Nephron progenitor cell (in vitro differentiated cells): ENCODE measurements around the gene SUSD4.

Source experiments
- DNase-seq: peaks from one replicate; pipeline ENCODE4 v3.0.0; 2021
- H3K27ac Mint-ChIP-seq: 2 replicates; pipeline ENCODE4 v1.8.0; 2021; ENCODE audit warnings: mild to moderate bottlenecking, moderate library complexity, mixed read lengths
- H3K27me3 Mint-ChIP-seq: 2 replicates; pipeline ENCODE4 v1.8.0; 2021; ENCODE audit warnings: mild to moderate bottlenecking, low read depth, mixed read lengths; ENCODE audit not compliant: poor library complexity
- H3K36me3 Mint-ChIP-seq: 2 replicates; pipeline ENCODE4 v1.8.0; 2021; ENCODE audit warnings: low read depth, mixed read lengths
- H3K4me1 Mint-ChIP-seq: 2 replicates; pipeline ENCODE4 v1.8.0; 2021; ENCODE audit warnings: mixed read lengths
- H3K4me3 Mint-ChIP-seq: 2 replicates; pipeline ENCODE4 v1.8.0; 2021; ENCODE audit warnings: mild to moderate bottlenecking, moderate library complexity, mixed read lengths
- H3K9me3 Mint-ChIP-seq: 2 replicates; pipeline ENCODE4 v1.8.0; 2021; ENCODE audit warnings: mild to moderate bottlenecking, moderate library complexity, mixed read lengths
- CTCF ChIP-seq: fragments of 200-600 bp; sonication (generic); IDR thresholded peaks from 2 replicates; pipeline ENCODE4 v1.5.0; 2021; ENCODE audit warnings: antibody characterized with exemption

SUSD4 gene

DNA sequence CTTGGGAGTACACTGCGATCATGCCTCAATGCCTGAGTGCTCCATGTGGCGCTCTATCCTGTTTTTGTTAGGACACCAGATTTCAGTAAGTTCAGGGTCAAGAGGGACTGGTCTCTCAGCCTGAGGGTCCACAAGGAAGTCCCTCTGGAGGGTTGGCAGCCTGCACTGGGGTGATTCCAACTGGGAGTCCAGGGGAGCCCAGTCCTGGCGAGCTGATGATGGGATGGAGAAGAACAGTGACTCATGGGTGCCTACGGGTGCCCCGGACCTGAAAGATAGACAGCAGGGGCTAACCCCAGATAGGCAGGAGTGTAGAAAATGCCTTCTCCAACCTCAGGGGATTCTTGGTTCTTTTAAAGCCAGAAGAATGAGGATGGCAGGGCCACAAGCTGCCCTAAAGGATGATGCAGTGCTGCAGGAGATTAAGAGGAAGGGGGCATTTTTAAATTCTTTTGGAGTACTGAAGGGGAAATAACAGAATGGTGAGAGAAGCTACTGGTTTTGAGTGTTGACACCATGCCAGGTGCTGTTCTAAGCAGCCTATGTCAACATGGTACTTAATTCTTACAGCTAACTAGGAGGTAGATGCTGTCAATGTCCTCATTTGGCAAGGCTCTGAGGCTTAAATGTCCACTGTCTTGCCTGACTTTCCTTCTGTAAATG is 152.5 kb downstream of the SUSD4 start:
- no peak overlapping the region for H3K4me3 Mint-ChIP-seq
- TF ChIP-seq CTCF, result no peak
- no peaks in the 10 kb centered on the region for H3K9me3 Mint-ChIP-seq
- no peaks in the 10 kb centered on the region for H3K36me3 Mint-ChIP-seq
- no peak overlapping the region for H3K27ac Mint-ChIP-seq
- peaks cover 3% of the 10 kb centered on the region for H3K27me3 Mint-ChIP-seq
- peaks cover 52% of the 10 kb centered on the region for H3K4me1 Mint-ChIP-seq
- no peak for DNase-seq

DNA sequence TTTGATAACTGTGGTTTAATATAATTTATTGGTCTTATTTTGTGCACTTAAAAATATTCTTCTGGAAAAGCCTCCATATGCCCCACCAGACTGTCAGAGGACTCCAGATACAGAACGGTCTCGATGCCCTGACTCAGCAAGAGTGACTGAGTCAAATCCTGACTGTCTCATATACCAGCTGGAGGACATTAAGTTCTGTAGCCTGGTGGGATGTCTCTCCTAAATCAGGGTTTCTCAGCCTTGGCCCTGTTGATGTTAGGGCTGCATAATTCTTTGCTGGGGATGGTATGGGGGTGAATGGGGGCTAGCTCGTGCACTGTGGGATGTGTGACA is 153.2 kb downstream of the SUSD4 start:
- no peak overlapping the region for H3K4me3 Mint-ChIP-seq
- H3K36me3 Mint-ChIP-seq, result no peaks in the 10 kb centered on the region
- H3K27ac Mint-ChIP-seq, result no peak overlapping the region
- H3K4me1 Mint-ChIP-seq, result peaks cover 52% of the 10 kb centered on the region
- no peak for DNase-seq
- no peak for TF ChIP-seq CTCF
- H3K27me3 Mint-ChIP-seq, result peaks cover 3% of the 10 kb centered on the region
- H3K9me3 Mint-ChIP-seq, result no peaks in the 10 kb centered on the region

DNA sequence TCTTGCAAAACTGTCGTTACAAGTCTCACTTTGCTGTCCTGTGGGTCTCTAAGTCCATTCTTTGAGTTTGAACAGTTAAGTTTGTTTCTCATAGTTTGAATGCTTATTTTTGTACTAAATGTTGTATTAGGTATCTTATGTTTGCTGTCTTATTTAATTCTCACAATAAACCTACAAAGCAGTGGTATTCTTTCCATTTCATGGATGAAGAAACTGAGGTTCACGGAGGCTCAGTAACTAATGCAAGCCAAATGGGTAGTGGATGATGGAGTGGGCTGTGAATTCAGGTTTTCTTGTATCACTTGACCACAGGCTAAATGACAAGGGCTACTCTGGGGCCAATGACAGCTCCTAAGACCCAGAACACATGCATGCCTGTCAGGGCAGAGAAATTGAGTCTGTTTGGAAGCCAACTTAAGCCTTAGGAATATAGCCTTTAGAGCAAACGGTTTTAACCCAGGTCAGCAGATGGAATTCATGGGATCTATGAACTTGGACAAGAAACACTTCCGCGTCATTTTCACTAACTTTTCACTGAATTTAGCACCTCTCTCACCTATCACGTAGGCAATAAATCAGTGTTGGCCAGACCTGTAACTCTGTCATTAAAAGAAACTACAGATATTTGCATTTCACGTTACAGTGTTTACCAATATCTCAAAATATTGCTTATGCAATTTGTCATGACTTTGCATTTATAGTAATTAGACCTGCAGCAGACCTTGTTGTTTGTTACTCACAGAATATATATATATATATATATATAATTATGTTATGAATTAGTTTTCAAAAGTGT is 153.8 kb downstream of the SUSD4 start:
- no peak for TF ChIP-seq CTCF
- DNase-seq, result no peak
- Mint-ChIP-seq H3K36me3 (no peaks in the 10 kb centered on the region), H3K9me3 (no peaks in the 10 kb centered on the region), H3K27me3 (peaks cover 3% of the 10 kb centered on the region), H3K27ac (no peak overlapping the region), H3K4me3 (no peak overlapping the region), H3K4me1 (peaks cover 52% of the 10 kb centered on the region)

DNA sequence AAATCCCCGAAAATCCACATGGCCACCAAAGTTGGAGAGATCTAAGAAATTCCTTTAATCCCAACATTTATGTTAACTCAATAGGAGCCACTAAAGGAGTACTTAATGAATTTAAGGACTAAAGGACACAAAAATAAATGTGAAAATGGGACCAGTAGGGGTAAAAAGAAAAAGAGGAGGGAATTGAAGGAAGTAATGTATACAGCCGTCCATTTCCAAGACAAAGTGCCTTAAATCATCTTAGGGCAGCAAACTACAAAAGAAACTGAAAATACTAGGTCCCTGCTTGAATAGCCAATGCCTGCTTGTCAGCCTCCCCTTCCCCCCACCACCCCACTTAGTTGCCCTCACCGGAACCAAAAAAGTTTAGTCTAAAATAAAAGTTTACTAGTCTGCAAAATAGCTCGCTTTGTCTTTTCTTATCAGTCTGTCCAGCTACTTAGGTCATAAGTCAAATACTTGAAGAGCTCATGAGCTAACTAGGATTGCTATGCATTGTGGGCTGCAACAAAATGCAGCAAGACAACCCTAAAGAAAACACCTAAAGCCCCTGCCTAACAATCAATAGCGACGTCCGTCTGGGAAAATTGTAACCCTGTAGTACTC is 154.6 kb downstream of the SUSD4 start:
- Mint-ChIP-seq H3K27ac (no peak overlapping the region), H3K9me3 (no peaks in the 10 kb centered on the region), H3K36me3 (no peaks in the 10 kb centered on the region), H3K4me3 (no peak overlapping the region), H3K4me1 (peaks cover 52% of the 10 kb centered on the region), H3K27me3 (peaks cover 3% of the 10 kb centered on the region)
- no peak for DNase-seq
- no peak for TF ChIP-seq CTCF

- no peaks in the 10 kb centered on the region for H3K36me3 Mint-ChIP-seq
- no peaks in the 10 kb centered on the region for H3K9me3 Mint-ChIP-seq
- no peak overlapping the region for H3K4me3 Mint-ChIP-seq
- H3K27me3 Mint-ChIP-seq, result peaks cover 6% of the 10 kb centered on the region
- H3K4me1 Mint-ChIP-seq, result peaks cover 59% of the 10 kb centered on the region
- no peak for TF ChIP-seq CTCF
- DNase-seq, result no peak
- no peak overlapping the region for H3K27ac Mint-ChIP-seq
These were observed 155.6 kb downstream of the SUSD4 start for GRCh38 chr1:223208164-223209076.
